Smooth muscle cell (in vitro differentiated cells): ENCODE data around the gene BCL2L15. TPM values are rescaled to one million over a fixed set of nuclear protein-coding genes. Genes with fewer than 3 reads are reported as not detected.

Source experiments
- DNase-seq: peaks from one replicate; lab custom pipeline; 2025; ENCODE audit not compliant: unreplicated experiment; lab: John Stamatoyannopoulos, UW
- H2AFZ ChIP-seq: fragments of 200-600 bp; sonication (generic); 2 replicates; pipeline ENCODE4 v1.6.0; 2016; ENCODE audit warnings: antibody characterized with exemption, low read depth, mild to moderate bottlenecking
- H3F3A ChIP-seq: fragments of 200-600 bp; sonication (generic); 2 replicates; pipeline ENCODE4 v1.6.0; 2017; ENCODE audit warnings: antibody characterized with exemption, low read depth
- H3K27ac ChIP-seq: fragments of 200-600 bp; sonication (generic); 2 replicates; pipeline ENCODE4 v1.5.1; 2016; ENCODE audit warnings: low read depth, mild to moderate bottlenecking
- H3K27me3 ChIP-seq: fragments of 200-600 bp; sonication (generic); 2 replicates; pipeline ENCODE4 v1.6.1; 2016; ENCODE audit warnings: low read depth, mild to moderate bottlenecking
- H3K36me3 ChIP-seq: fragments of 200-600 bp; sonication (generic); 2 replicates; pipeline ENCODE4 v1.5.1; 2016; ENCODE audit warnings: low read depth
- H3K4me1 ChIP-seq: fragments of 200-600 bp; sonication (generic); 2 replicates; pipeline ENCODE4 v1.5.1; 2016; ENCODE audit warnings: low read depth
- H3K4me2 ChIP-seq: fragments of 200-600 bp; sonication (generic); 2 replicates; pipeline ENCODE4 v1.6.0; 2016; ENCODE audit warnings: mild to moderate bottlenecking
- H3K4me3 ChIP-seq: fragments of 200-600 bp; sonication (generic); 2 replicates; pipeline ENCODE4 v1.5.1; 2016; ENCODE audit warnings: mild to moderate bottlenecking
- H3K79me2 ChIP-seq: fragments of 200-600 bp; sonication (generic); 2 replicates; pipeline ENCODE4 v1.6.0; 2016; ENCODE audit warnings: low read depth, mild to moderate bottlenecking
- H3K9ac ChIP-seq: fragments of 200-600 bp; sonication (generic); 2 replicates; pipeline ENCODE4 v1.6.0; 2016; ENCODE audit warnings: low read depth
- H3K9me3 ChIP-seq: fragments of 200-600 bp; sonication (generic); replicated peaks from 2 replicates; pipeline ENCODE4 v1.5.1; 2016; ENCODE audit warnings: low read depth
- H4K20me1 ChIP-seq: fragments of 200-600 bp; sonication (generic); 2 replicates; pipeline ENCODE4 v1.6.0; 2016; ENCODE audit warnings: low read depth
- WGBS: methylation state at CpG from one replicate; pipeline ENCODE4 v1.1.7; 2016; ENCODE audit warnings: low lambda C conversion rate; 5-methylcytosine and 5-hydroxymethylcytosine counted together
- polyA plus RNA-seq: library from polyadenylated mRNA; unstranded; fragments of >200 nt; fragmentation: Nextera tagmentation; extraction: Ambion mirVana; gene quantifications from 2 replicates; pipeline ENCODE4 v1.2.1, GENCODE V29; 2016
- total RNA-seq: library from RNA; depleted of rRNA; stranded (reverse); fragments of >200 nt; gene quantifications from 2 replicates; pipeline ENCODE4 v1.2.3, GENCODE V29; 2014
- TF ChIP-seq, protein P1 (sequence below): fragments of 200-600 bp; sonication (generic); IDR thresholded peaks from 2 replicates; pipeline ENCODE4 v1.5.1; 2017; ENCODE audit warnings: borderline replicate concordance, mild to moderate bottlenecking, antibody characterized with exemption; ENCODE audit not compliant: insufficient read depth, poor library complexity, severe bottlenecking

The BCL2L15 gene
- total and polyA plus RNA-seq, 2 experiments from 2014 or later = 0.13 TPM; not detected in 1

DNA sequence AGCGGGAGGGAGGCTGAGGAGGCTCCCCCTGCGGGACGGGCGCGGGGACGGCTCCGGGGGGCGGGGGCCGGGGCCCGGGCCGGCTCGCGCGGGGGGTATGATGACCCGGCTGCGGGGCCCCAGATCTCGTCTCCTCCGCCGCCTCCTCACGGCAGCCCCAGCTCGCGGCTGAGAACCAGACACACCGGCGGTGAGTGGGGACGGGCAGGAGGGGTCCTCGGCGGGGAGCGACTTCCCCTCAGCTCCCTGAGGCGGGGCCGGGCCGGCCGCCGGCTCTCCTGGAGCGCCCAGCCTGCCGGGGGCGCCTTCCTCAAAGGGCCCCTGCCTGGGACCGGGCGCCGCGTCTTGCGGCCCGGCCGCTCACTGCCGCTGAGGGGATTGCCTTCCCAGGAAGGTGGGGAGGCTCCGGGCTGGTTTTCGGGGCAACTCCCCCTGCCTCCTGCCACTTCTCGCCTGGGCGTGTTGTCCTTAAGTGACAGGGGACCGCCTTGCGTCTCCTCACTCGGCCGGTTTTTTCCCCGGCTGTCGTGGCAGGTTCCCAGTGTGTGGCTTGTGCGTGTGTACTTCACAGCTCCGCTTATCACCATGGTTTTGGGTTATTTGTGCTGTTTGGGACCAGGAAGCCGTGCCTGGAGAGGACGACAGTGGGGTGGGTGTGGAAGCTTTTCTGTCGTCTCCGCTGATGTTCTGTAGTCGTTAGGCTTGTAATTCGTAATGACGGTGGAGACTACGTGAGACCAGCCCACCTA, 42.5 kb upstream of the BCL2L15 start:
- Histone ChIP-seq H3K27ac (peak overlapping the region; percentile 96), H2AFZ (peak overlapping the region; percentile 1), H3K4me2 (peak overlapping the region; percentile 88), H3K27me3 (peaks cover 7% of the 10 kb centered on the region), H3K4me3 (peak overlapping the region; percentile 92), H3K9me3 (no peaks in the 10 kb centered on the region), H3K9ac (peak overlapping the region; percentile 99), H3F3A (peaks cover 6% of the 10 kb centered on the region), H3K4me1 (peaks cover 15% of the 10 kb centered on the region), H3K36me3 (no peaks in the 10 kb centered on the region), H3K79me2 (peaks cover 51% of the 10 kb centered on the region), H4K20me1 (peaks cover 46% of the 10 kb centered on the region)
- peak; percentile 69 for DNase-seq
- WGBS = under 1% methylated on average over 35 of the region's 64 CpGs
- TF ChIP-seq, protein P1, sequence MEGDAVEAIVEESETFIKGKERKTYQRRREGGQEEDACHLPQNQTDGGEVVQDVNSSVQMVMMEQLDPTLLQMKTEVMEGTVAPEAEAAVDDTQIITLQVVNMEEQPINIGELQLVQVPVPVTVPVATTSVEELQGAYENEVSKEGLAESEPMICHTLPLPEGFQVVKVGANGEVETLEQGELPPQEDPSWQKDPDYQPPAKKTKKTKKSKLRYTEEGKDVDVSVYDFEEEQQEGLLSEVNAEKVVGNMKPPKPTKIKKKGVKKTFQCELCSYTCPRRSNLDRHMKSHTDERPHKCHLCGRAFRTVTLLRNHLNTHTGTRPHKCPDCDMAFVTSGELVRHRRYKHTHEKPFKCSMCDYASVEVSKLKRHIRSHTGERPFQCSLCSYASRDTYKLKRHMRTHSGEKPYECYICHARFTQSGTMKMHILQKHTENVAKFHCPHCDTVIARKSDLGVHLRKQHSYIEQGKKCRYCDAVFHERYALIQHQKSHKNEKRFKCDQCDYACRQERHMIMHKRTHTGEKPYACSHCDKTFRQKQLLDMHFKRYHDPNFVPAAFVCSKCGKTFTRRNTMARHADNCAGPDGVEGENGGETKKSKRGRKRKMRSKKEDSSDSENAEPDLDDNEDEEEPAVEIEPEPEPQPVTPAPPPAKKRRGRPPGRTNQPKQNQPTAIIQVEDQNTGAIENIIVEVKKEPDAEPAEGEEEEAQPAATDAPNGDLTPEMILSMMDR = no peak

DNA sequence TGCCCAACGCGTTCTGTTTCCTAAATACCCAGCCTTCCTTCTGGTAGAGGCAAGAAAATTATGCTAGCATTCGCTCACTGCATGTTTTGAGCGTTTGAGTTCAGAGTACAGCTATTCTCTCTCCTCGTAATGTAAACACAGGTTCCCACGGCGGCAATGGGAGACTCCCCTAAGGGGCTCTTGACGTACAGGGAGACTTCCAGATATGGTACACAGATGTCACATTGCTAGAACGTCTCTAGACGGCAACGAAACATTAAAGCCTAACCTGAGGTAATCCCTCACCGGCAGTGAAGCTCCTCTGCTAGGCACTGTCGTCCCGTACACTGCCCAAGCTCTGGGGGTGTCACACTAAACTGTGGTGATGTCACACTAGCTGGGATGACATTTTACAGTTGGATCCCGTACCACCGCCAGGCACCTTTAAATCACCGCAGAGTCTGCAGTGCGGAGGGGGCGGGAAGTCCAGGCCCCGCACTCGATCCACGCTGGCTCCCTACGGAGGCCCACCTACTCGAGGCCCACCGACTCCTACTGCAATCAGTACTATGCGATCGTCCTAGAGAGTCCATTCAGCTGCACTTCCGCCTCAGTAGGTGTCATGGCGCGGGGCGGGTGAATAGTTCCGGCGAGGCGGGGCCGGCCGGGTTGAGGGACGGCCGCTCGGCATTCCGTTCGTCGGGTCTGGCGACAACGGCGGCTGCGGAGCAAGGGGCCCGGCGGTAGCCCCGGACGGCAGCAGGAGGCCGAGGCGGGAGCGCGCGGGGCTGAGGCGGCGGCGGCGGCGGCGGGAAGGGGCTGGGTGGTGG, 41.8 kb upstream of the BCL2L15 start, which contains the start of gene HIPK1:
HIPK1 (plus strand) TSS at position 384 of the 809 bp plus-strand sequence.
- Histone ChIP-seq H3K36me3 (no peaks in the 10 kb centered on the region), H3K4me1 (peaks cover 15% of the 10 kb centered on the region), H3K9me3 (no peaks in the 10 kb centered on the region), H3K4me2 (peak within 1 kb of the TSS; percentile 88), H3K4me3 (peak within 1 kb of the TSS; percentile 92), H2AFZ (peak within 1 kb of the TSS; percentile 89), H3K27me3 (peaks cover 15% of the 10 kb centered on the region), H3K9ac (peak within 1 kb of the TSS; percentile 99), H3K27ac (peak within 1 kb of the TSS; percentile 96), H4K20me1 (peaks cover 39% of the 10 kb centered on the region), H3F3A (peaks cover 6% of the 10 kb centered on the region), H3K79me2 (peaks cover 43% of the 10 kb centered on the region)
- TF ChIP-seq, protein P1 = no peak
- 1% methylated on average over 57 of the region's 61 CpGs for WGBS
- DNase-seq = peak; percentile 80

DNA sequence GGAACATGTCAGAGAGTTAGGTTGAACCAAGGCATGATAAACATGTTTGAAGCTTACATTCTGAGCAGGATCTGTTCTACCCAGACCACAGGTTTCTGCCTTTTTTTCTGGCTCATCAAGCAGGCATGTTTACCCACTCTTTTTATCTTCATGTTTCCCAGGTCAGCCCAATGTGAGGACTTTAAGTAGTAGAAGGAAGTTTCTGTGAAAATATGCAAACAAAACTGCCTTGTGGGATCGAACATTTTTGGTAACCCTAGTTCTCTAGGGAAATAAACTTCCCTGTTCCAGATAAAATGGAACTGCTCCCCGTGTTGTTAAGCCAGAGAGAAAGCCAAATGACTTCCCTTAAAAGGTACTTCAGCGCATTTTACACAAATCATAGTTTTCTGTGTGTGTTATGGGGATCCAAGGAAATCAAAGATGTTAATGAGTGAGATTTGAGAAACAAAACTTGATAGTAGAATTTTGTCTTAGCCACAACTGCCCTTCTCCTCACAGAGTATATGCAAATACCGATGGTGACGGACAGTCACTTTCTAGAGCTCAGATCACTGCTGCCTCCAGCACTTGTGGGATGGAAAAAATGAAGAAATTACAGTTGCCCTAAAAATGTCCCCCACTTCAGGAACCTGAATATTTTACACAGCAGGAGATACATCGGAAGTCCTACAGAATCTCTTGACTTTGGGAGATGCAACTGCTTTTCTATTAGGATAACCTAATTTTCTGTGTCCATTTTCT, 41.0 kb upstream of the BCL2L15 start:
- DNase-seq = no peak
- H3K27ac ChIP-seq = peak overlapping the region; percentile 96
- H3F3A ChIP-seq = peaks cover 6% of the 10 kb centered on the region
- peak overlapping the region; percentile 99 for H3K9ac ChIP-seq
- H4K20me1 ChIP-seq = peaks cover 31% of the 10 kb centered on the region
- H3K4me3 ChIP-seq = peak overlapping the region; percentile 92
- peak overlapping the region; percentile 89 for H2AFZ ChIP-seq
- TF ChIP-seq, protein P1 = no peak
- no peaks in the 10 kb centered on the region for H3K36me3 ChIP-seq
- no peaks in the 10 kb centered on the region for H3K9me3 ChIP-seq
- H3K27me3 ChIP-seq = peaks cover 21% of the 10 kb centered on the region
- peak overlapping the region; percentile 88 for H3K4me2 ChIP-seq
- WGBS = 39% methylated on average over 6 of the region's 6 CpGs
- peaks cover 15% of the 10 kb centered on the region for H3K4me1 ChIP-seq
- H3K79me2 ChIP-seq = peaks cover 35% of the 10 kb centered on the region
